ENCODE data around the gene CLEC2L. TPM values are rescaled to one million over a fixed set of nuclear protein-coding genes. Genes with fewer than 3 reads are reported as not detected.

Gene CLEC2L
- total RNA-seq, 1 donor from 2014 or later: not detected

GRCh38 chr7:139589474-139589873, 66.0 kb downstream of the CLEC2L start:
- H3K27ac Mint-ChIP-seq (ENCODE audit: unreplicated experiment): no peak overlapping the region
- Histone ChIP-seq H3K79me2 (ENCODE audit: insufficient read depth, low read length) (no peaks in the 10 kb centered on the region), H2AFZ (ENCODE audit: low read depth, low read length) (no peak overlapping the region), H3K9me3 (ENCODE audit: insufficient read depth, low read depth, low read length) (no peaks in the 10 kb centered on the region), H3K36me3 (ENCODE audit: insufficient read depth, low read length) (peaks cover 43% of the 10 kb centered on the region), H3K4me3 (ENCODE audit: insufficient read depth, low read depth, low read length) (no peak overlapping the region), H3K27ac (ENCODE audit: low read depth, low read length) (no peak overlapping the region), H4K20me1 (ENCODE audit: insufficient read depth, low read length) (peaks cover 6% of the 10 kb centered on the region), H3K9ac (ENCODE audit: low read length) (no peak overlapping the region), H3K4me2 (ENCODE audit: low read length) (no peak overlapping the region), H3K27me3 (ENCODE audit: insufficient read depth, low read length) (no peaks in the 10 kb centered on the region), H3K4me1 (ENCODE audit: insufficient read depth, low read length) (no peaks in the 10 kb centered on the region)
- TF ChIP-seq EZH2 (IDR thresholded peaks at IDR 0.05; ENCODE audit: insufficient read depth, low read length) (no peak), CTCF (IDR thresholded peaks at IDR 0.05; ENCODE audit: insufficient read depth, low read depth, low read length) (no peak)
- DNase-seq (ENCODE audit: low read depth): no peak
- H3K4me1 Mint-ChIP-seq (ENCODE audit: low read depth, unreplicated experiment): peaks cover 4% of the 10 kb centered on the region
- H3K4me3 Mint-ChIP-seq (ENCODE audit: unreplicated experiment): no peak overlapping the region
- FAIRE-seq: no peak
- no peaks in the 10 kb centered on the region for H3K27me3 Mint-ChIP-seq (ENCODE audit: low read depth, unreplicated experiment)
- no peaks in the 10 kb centered on the region for H3K9me3 Mint-ChIP-seq (ENCODE audit: unreplicated experiment)
- H3K36me3 Mint-ChIP-seq (ENCODE audit: low read depth, unreplicated experiment): peaks cover 21% of the 10 kb centered on the region

GRCh38 chr7:139591550-139592195, 68.2 kb downstream of the CLEC2L start:
- no peak overlapping the region for H2AFZ ChIP-seq (ENCODE audit: low read depth, low read length)
- H3K27me3 ChIP-seq (ENCODE audit: insufficient read depth, low read length): no peaks in the 10 kb centered on the region
- Mint-ChIP-seq H3K4me3 (ENCODE audit: unreplicated experiment) (no peak overlapping the region), H3K9me3 (ENCODE audit: unreplicated experiment) (no peaks in the 10 kb centered on the region), H3K4me1 (ENCODE audit: low read depth, unreplicated experiment) (peaks cover 8% of the 10 kb centered on the region), H3K36me3 (ENCODE audit: low read depth, unreplicated experiment) (peaks cover 25% of the 10 kb centered on the region), H3K27me3 (ENCODE audit: low read depth, unreplicated experiment) (no peaks in the 10 kb centered on the region), H3K27ac (ENCODE audit: unreplicated experiment) (no peak overlapping the region)
- peaks cover 6% of the 10 kb centered on the region for H4K20me1 ChIP-seq (ENCODE audit: insufficient read depth, low read length)
- H3K4me1 ChIP-seq (ENCODE audit: insufficient read depth, low read length): no peaks in the 10 kb centered on the region
- H3K36me3 ChIP-seq (ENCODE audit: insufficient read depth, low read length): peaks cover 48% of the 10 kb centered on the region
- no peaks in the 10 kb centered on the region for H3K9me3 ChIP-seq (ENCODE audit: insufficient read depth, low read depth, low read length)
- H3K4me3 ChIP-seq (ENCODE audit: insufficient read depth, low read depth, low read length): no peak overlapping the region
- H3K4me2 ChIP-seq (ENCODE audit: low read length): no peak overlapping the region
- TF ChIP-seq EZH2 (IDR thresholded peaks at IDR 0.05; ENCODE audit: insufficient read depth, low read length) (no peak), CTCF (IDR thresholded peaks at IDR 0.05; ENCODE audit: insufficient read depth, low read depth, low read length) (no peak)
- DNase-seq (ENCODE audit: low read depth) (no peak), FAIRE-seq (no peak)
- no peaks in the 10 kb centered on the region for H3K79me2 ChIP-seq (ENCODE audit: insufficient read depth, low read length)
- H3K27ac ChIP-seq (ENCODE audit: low read depth, low read length): no peak overlapping the region
- no peak overlapping the region for H3K9ac ChIP-seq (ENCODE audit: low read length)

- TF ChIP-seq CTCF (IDR thresholded peaks at IDR 0.05; ENCODE audit: insufficient read depth, low read depth, low read length): no peak
- TF ChIP-seq EZH2 (IDR thresholded peaks at IDR 0.05; ENCODE audit: insufficient read depth, low read length): no peak
- H3K36me3 ChIP-seq (ENCODE audit: insufficient read depth, low read length): peaks cover 53% of the 10 kb centered on the region
- H3K27ac Mint-ChIP-seq (ENCODE audit: unreplicated experiment): no peak overlapping the region
- no peaks in the 10 kb centered on the region for H3K27me3 Mint-ChIP-seq (ENCODE audit: low read depth, unreplicated experiment)
- no peak overlapping the region for H3K9ac ChIP-seq (ENCODE audit: low read length)
- H3K27ac ChIP-seq (ENCODE audit: low read depth, low read length): no peak overlapping the region
- no peak overlapping the region for H2AFZ ChIP-seq (ENCODE audit: low read depth, low read length)
- H3K4me1 Mint-ChIP-seq (ENCODE audit: low read depth, unreplicated experiment): peaks cover 8% of the 10 kb centered on the region
- H3K4me1 ChIP-seq (ENCODE audit: insufficient read depth, low read length): no peaks in the 10 kb centered on the region
- H3K4me3 Mint-ChIP-seq (ENCODE audit: unreplicated experiment): no peak overlapping the region
- no peak overlapping the region for H3K4me3 ChIP-seq (ENCODE audit: insufficient read depth, low read depth, low read length)
- DNase-seq (ENCODE audit: low read depth) (no peak), FAIRE-seq (no peak)
- no peaks in the 10 kb centered on the region for H3K27me3 ChIP-seq (ENCODE audit: insufficient read depth, low read length)
- peaks cover 6% of the 10 kb centered on the region for H4K20me1 ChIP-seq (ENCODE audit: insufficient read depth, low read length)
- H3K79me2 ChIP-seq (ENCODE audit: insufficient read depth, low read length): no peaks in the 10 kb centered on the region
- peaks cover 23% of the 10 kb centered on the region for H3K36me3 Mint-ChIP-seq (ENCODE audit: low read depth, unreplicated experiment)
- H3K4me2 ChIP-seq (ENCODE audit: low read length): no peak overlapping the region
- H3K9me3 ChIP-seq (ENCODE audit: insufficient read depth, low read depth, low read length): no peaks in the 10 kb centered on the region
- no peaks in the 10 kb centered on the region for H3K9me3 Mint-ChIP-seq (ENCODE audit: unreplicated experiment)
Measured at GRCh38 chr7:139592801-139593461, 69.4 kb downstream of the CLEC2L start.
